Measurements from ENCODE around the gene PURB.
"Not testable (repeated sequence)": the region's sequence is repeated elsewhere in the genome, so short reads cannot be mapped to it uniquely, and the experiment has no call there.

DNA sequence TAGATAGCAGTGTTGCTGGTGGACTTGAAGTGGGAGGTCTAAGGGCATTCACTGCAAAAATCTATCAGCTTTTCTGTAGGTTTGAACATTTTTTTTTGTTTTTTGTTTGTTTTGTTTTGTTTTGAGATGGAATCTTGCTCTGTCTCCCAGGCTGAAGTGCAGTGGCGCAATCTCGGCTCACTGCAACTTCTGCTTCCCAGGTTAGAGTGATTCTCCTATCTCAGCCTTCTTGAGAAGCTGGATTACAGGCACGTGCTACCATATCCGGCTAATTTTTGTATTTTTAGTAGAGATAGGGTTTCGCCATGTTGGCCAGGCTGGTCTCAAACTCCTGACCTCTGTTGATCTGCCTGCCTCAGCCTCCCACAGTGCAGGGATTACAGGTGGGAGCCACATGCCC is 49.2 kb upstream of the PURB start:
- not testable (repeated sequence) for TF ChIP-seq EZH2 (IDR thresholded peaks at IDR 0.05; ENCODE audit: insufficient read depth, poor library complexity, severe bottlenecking); EZH2phosphoT487 (IDR thresholded peaks at IDR 0.05; ENCODE audit: insufficient read depth, low read depth)
